ENCODE results near the gene OR7C1. TPM values are rescaled to one million over a fixed set of nuclear protein-coding genes. Genes with fewer than 3 reads are reported as not detected.
"Not testable (repeated sequence)": the region's sequence is repeated elsewhere in the genome, so short reads cannot be mapped to it uniquely, and the experiment has no call there.

OR7C1 gene
- total RNA-seq, 4 donors from 2014 or later, result 0.06 TPM; not detected in 2

- 100% methylated on average over 2 of the region's 2 CpGs for WGBS
- TF ChIP-seq EP300 (IDR thresholded peaks at IDR 0.05) (no peak), POLR2AphosphoS5 (IDR thresholded peaks at IDR 0.05) (no peak), POLR2A (IDR thresholded peaks at IDR 0.05; ENCODE audit: low read depth) (no peak), CTCF (IDR thresholded peaks at IDR 0.05) (no peak)
- intact Hi-C loops (cut with DNase I), result no loop called here
- Histone ChIP-seq H3K4me3 (no peak overlapping the region), H3K27ac (replicated peaks in 1 of 4) (no peak overlapping the region), H3K27me3 (peaks cover 0 to 46% (median 0%) of the 10 kb centered on the region in 4 donors), H3K9me3 (no peaks in the 10 kb centered on the region), H3K4me1 (no peaks in the 10 kb centered on the region), H3K36me3 (no peaks in the 10 kb centered on the region)
- DNase-seq (ENCODE audit: extremely low spot score), result no peak
These were observed 67.5 kb downstream of the OR7C1 start for GRCh38 chr19:14767466-14767971.

GRCh38 chr19:14765841-14766240 lies 69.1 kb downstream of the OR7C1 start:
- H3K27ac ChIP-seq (replicated peaks in 1 of 4); H3K36me3 ChIP-seq; H3K4me1 ChIP-seq; DNase-seq (ENCODE audit: extremely low spot score); H3K9me3 ChIP-seq; intact Hi-C loops (cut with DNase I); H3K4me3 ChIP-seq: not testable (repeated sequence)
- WGBS, result 87% methylated on average over 7 of the region's 15 CpGs
- peaks cover 0 to 38% (median 0%) of the 10 kb centered on the region in 4 donors for H3K27me3 ChIP-seq

- H3K4me3 ChIP-seq; H3K36me3 ChIP-seq; H3K9me3 ChIP-seq; intact Hi-C loops (cut with DNase I); DNase-seq (ENCODE audit: extremely low spot score); H3K27ac ChIP-seq (replicated peaks in 1 of 4); H3K4me1 ChIP-seq: not testable (repeated sequence)
- H3K27me3 ChIP-seq, result peaks cover 0 to 40% (median 0%) of the 10 kb centered on the region in 4 donors
- 95% methylated on average over 13 of the region's 18 CpGs for WGBS
These were observed 69.6 kb downstream of the OR7C1 start for GRCh38 chr19:14765403-14765802.

- Histone ChIP-seq H3K4me1 (no peaks in the 10 kb centered on the region), H3K36me3 (no peaks in the 10 kb centered on the region), H3K27ac (replicated peaks in 1 of 4) (no peak overlapping the region), H3K27me3 (peaks cover 0 to 47% (median 0%) of the 10 kb centered on the region in 4 donors), H3K9me3 (peaks cover 0 to 5% (median 0%) of the 10 kb centered on the region in 4 donors), H3K4me3 (no peak overlapping the region)
- no peak for DNase-seq (ENCODE audit: extremely low spot score)
- TF ChIP-seq EP300 (IDR thresholded peaks at IDR 0.05) (no peak), POLR2A (IDR thresholded peaks at IDR 0.05; ENCODE audit: low read depth) (no peak), POLR2AphosphoS5 (IDR thresholded peaks at IDR 0.05) (no peak), CTCF (IDR thresholded peaks at IDR 0.05) (no peak)
- intact Hi-C loops (cut with DNase I), result no loop called here
- WGBS, result 83% methylated on average over 7 of the region's 9 CpGs
These were observed 70.6 kb downstream of the OR7C1 start for GRCh38 chr19:14764401-14764800.

- 73% methylated on average over 4 of the region's 4 CpGs for WGBS
- Histone ChIP-seq H3K4me1 (no peaks in the 10 kb centered on the region), H3K36me3 (no peaks in the 10 kb centered on the region), H3K9me3 (peaks cover 0 to 5% (median 0%) of the 10 kb centered on the region in 4 donors), H3K27ac (replicated peaks in 1 of 4) (no peak overlapping the region), H3K27me3 (peaks cover 0 to 40% (median 0%) of the 10 kb centered on the region in 4 donors), H3K4me3 (no peak overlapping the region)
- no peak for DNase-seq (ENCODE audit: extremely low spot score)
- intact Hi-C loops (cut with DNase I), result no loop called here
- TF ChIP-seq POLR2AphosphoS5 (IDR thresholded peaks at IDR 0.05) (no peak), POLR2A (IDR thresholded peaks at IDR 0.05; ENCODE audit: low read depth) (no peak), CTCF (IDR thresholded peaks at IDR 0.05) (no peak), EP300 (IDR thresholded peaks at IDR 0.05) (no peak)
These were observed 71.4 kb downstream of the OR7C1 start for GRCh38 chr19:14763497-14764145.

GRCh38 chr19:14762111-14762510 lies 72.9 kb downstream of the OR7C1 start:
- DNase-seq (ENCODE audit: extremely low spot score), result no peak
- peaks cover 0 to 30% (median 0%) of the 10 kb centered on the region in 4 donors for H3K27me3 ChIP-seq
- no peak for TF ChIP-seq POLR2A (IDR thresholded peaks at IDR 0.05; ENCODE audit: low read depth)
- no peak for TF ChIP-seq EP300 (IDR thresholded peaks at IDR 0.05)
- TF ChIP-seq POLR2AphosphoS5 (IDR thresholded peaks at IDR 0.05), result no peak
- TF ChIP-seq CTCF (IDR thresholded peaks at IDR 0.05), result no peak
- H3K4me3 ChIP-seq, result no peak overlapping the region
- WGBS, result 84% methylated on average over 2 of the region's 2 CpGs
- no peak overlapping the region for H3K27ac ChIP-seq (replicated peaks in 1 of 4)
- no peaks in the 10 kb centered on the region for H3K36me3 ChIP-seq
- no peaks in the 10 kb centered on the region for H3K4me1 ChIP-seq
- peaks cover 0 to 5% (median 0%) of the 10 kb centered on the region in 4 donors for H3K9me3 ChIP-seq
- intact Hi-C loops (cut with DNase I), result no loop called here

Data from esophagus muscularis mucosa (tissue), 4 donors.